OCI-LY3 (cell line): Measurements from ENCODE around the gene AKR1C8.

Source experiments
- EZH2phosphoT487 ChIP-seq: fragments of 200-600 bp; shearing (Covaris generic); IDR thresholded peaks from 2 replicates; pipeline ENCODE4 v1.6.1; 2018; ENCODE audit warnings: antibody characterized with exemption, mixed run types, low read depth
- TF ChIP-seq, protein P1 (sequence below): fragments of 200-600, 300-600 bp; sonication (generic); IDR thresholded peaks from 2 replicates; pipeline ENCODE4 v1.5.1; 2014; ENCODE audit warnings: antibody characterized with exemption, low read length, low read depth

DNA sequence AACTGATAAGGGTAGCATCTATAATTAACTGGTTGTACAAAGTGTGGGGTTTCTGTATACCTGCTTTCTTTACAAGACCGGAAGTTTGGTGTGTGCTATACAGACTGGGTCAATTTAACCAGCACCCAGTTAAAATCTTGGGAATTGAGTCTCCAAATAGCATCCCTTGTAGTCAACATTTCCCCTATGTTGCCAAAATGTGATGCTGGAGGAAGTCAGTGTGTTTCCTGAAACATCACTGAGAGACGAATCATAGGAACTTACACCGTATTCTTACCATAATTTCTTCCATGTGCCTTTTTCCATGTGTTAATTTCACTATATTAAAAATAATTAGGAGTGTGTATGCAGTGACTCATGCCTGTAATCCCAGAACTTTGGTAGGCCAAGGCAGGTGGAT lies 13.4 kb upstream of the AKR1C8 start:
- TF ChIP-seq, protein P1, sequence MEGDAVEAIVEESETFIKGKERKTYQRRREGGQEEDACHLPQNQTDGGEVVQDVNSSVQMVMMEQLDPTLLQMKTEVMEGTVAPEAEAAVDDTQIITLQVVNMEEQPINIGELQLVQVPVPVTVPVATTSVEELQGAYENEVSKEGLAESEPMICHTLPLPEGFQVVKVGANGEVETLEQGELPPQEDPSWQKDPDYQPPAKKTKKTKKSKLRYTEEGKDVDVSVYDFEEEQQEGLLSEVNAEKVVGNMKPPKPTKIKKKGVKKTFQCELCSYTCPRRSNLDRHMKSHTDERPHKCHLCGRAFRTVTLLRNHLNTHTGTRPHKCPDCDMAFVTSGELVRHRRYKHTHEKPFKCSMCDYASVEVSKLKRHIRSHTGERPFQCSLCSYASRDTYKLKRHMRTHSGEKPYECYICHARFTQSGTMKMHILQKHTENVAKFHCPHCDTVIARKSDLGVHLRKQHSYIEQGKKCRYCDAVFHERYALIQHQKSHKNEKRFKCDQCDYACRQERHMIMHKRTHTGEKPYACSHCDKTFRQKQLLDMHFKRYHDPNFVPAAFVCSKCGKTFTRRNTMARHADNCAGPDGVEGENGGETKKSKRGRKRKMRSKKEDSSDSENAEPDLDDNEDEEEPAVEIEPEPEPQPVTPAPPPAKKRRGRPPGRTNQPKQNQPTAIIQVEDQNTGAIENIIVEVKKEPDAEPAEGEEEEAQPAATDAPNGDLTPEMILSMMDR: no peak
- no peak for TF ChIP-seq EZH2phosphoT487
